ENCODE data around the gene GP9. TPM values are rescaled to one million over a fixed set of nuclear protein-coding genes. Genes with fewer than 3 reads are reported as not detected.

GP9 gene
- polyA plus RNA-seq, 2 of the 4 experiments (the other 2 are of a cell fraction), result not detected

DNA sequence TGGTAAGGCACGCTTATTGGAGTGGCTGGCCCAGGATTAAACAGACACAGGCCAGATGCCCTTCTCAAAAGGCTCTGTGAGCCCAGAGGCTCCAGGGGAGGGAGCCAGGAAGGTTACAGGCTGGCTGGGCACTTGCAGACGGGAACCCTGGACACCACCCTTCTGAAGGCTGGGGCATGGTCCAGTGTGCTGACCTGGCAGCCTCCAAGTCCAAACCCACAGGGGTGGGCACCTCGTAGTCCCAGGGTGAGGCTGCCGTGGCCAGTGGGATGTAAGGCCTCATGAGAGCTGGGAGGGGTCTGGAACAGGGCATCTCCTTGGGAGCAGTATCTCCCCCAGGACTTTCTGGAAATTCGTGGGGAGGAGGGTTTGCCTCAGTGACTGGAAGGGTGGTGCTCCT is 39.9 kb upstream of the GP9 start (continued):
- TF ChIP-seq EHF (CRISPR knock-in tag; IDR thresholded peaks at IDR 0.05), result no peak
- no peak for TF ChIP-seq JUNB (IDR thresholded peaks at IDR 0.05)
- no peak for TF ChIP-seq NPAS2 (CRISPR knock-in tag; IDR thresholded peaks at IDR 0.05; ENCODE audit: borderline replicate concordance)
- no peak for TF ChIP-seq EHMT2 (IDR thresholded peaks at IDR 0.05; ENCODE audit: low read depth)
- TF ChIP-seq, protein P1, sequence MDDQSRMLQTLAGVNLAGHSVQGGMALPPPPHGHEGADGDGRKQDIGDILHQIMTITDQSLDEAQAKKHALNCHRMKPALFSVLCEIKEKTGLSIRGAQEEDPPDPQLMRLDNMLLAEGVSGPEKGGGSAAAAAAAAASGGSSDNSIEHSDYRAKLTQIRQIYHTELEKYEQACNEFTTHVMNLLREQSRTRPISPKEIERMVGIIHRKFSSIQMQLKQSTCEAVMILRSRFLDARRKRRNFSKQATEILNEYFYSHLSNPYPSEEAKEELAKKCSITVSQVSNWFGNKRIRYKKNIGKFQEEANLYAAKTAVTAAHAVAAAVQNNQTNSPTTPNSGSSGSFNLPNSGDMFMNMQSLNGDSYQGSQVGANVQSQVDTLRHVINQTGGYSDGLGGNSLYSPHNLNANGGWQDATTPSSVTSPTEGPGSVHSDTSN (IDR thresholded peaks at IDR 0.05), result no peak

- POLR2A ChIA-PET, result no interaction called here
- no peaks in the 10 kb centered on the region for H3K9me3 ChIP-seq
- CTCF ChIA-PET, result interaction anchor here (1.1 to 1.2 kb wide), 2 partner anchors 12 to 17 kb away, joined by 3 to 4 read pairs; no protein-coding TSS in a partner anchor
- no peak overlapping the region for H3K27ac ChIP-seq
- no peak overlapping the region for H3K4me3 ChIP-seq
- WGBS (ENCODE audit: missing lambda C conversion rate), result 68% methylated on average over 6 of the region's 6 CpGs
- ATAC-seq, result no peak
- no peak for TF ChIP-seq RNF2 (IDR thresholded peaks at IDR 0.05; ENCODE audit: borderline replicate concordance, low read depth)
- TF ChIP-seq JUNB (IDR thresholded peaks at IDR 0.05), result no peak
- TF ChIP-seq MYC (IDR thresholded peaks at IDR 0.05; ENCODE audit: borderline replicate concordance, low read length), result no peak
- DNase-seq (ENCODE audit: low read depth in 1 of 2, low spot score in 1 of 2), result no peak
- peaks cover 10% of the 10 kb centered on the region for H3K4me1 ChIP-seq
- 0 out of 3 replicates have a peak overlapping the region, but pooled peaks have one; percentile 8 for H3K4me2 ChIP-seq
- no peak for FAIRE-seq
These were observed 39.4 kb upstream of the GP9 start for GRCh38 chr3:129021140-129021551.

DNA sequence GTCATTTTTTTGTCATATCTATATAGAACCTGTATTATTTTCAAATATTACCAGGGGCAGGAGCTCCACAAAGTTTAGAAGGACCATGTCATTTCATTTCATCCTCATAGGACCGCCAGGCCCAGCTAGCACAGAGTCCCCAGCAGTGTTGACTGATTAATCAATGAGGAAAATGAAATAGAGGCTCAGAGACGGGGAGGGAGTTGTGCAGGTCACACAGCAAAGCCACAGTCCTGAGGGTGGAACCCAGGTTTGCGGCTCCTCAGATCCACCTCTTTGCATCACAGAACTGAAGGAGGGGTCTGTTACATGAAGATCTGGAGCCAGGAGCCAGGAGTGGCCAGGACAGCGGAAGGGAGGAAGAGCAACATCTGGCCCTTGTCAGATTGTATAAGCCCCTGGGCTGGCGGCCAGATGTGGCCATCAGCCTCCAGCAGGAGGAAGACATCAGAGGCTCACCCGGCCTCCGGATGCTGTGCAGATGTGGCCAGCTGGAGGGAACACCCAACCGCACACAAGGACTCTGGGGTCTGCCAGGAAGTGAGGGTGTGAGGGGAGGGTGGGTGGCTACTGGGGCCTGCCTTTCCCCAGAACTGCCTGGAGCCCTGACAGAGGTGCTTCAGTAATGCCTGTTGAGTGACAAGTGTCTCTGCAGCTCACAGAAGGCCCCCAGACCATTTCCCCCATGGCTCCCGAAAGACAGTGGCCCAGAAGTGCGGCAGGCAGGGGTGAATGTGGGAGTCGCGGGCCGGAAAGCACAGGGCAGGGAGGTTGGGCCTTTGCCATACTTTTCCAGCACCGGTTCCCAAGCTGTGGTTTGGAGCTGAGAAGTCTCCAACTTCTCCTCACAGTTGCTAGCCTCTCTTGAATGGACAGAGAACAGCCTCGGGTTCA is 38.2 kb upstream of the GP9 start:
- FAIRE-seq, result no peak
- ChIA-PET POLR2A (interaction anchor here (1.2 kb wide), 1 partner anchor 227 kb away, joined by 3 read pairs; the partner anchor contains the start of gene COPG1), CTCF (interaction anchor here (0.8 to 1.1 kb wide), 2 partner anchors 20 to 31 kb away, joined by 3 to 4 read pairs; no protein-coding TSS in a partner anchor)
- no peak overlapping the region for H3K4me3 ChIP-seq
- H3K4me1 ChIP-seq, result peaks cover 6% of the 10 kb centered on the region; the same call in 2 of the 3 replicates
- no peak overlapping the region for H3K27ac ChIP-seq
- 73% methylated on average over 13 of the region's 15 CpGs for WGBS (ENCODE audit: missing lambda C conversion rate)
- no peak for TF ChIP-seq HES2 (IDR thresholded peaks at IDR 0.05)
- no peak for TF ChIP-seq EHMT2 (IDR thresholded peaks at IDR 0.05; ENCODE audit: low read depth)
- no peak for TF ChIP-seq ZFP36 (IDR thresholded peaks at IDR 0.05; ENCODE audit: borderline replicate concordance, partially characterized antibody)
- no peak for TF ChIP-seq RAD21 (conservative IDR thresholded peaks at IDR 0.05 in 1 of 2, IDR thresholded peaks at IDR 0.05 in 1 of 2)
- TF ChIP-seq, protein P2, sequence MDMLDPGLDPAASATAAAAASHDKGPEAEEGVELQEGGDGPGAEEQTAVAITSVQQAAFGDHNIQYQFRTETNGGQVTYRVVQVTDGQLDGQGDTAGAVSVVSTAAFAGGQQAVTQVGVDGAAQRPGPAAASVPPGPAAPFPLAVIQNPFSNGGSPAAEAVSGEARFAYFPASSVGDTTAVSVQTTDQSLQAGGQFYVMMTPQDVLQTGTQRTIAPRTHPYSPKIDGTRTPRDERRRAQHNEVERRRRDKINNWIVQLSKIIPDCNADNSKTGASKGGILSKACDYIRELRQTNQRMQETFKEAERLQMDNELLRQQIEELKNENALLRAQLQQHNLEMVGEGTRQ (IDR thresholded peaks at IDR 0.05), result no peak
- TF ChIP-seq ZNF302 (CRISPR knock-in tag; IDR thresholded peaks at IDR 0.05), result no peak
- no peak for TF ChIP-seq E2F6 (IDR thresholded peaks at IDR 0.05; ENCODE audit: borderline replicate concordance, low read depth)
- TF ChIP-seq HEYL (CRISPR knock-in tag; IDR thresholded peaks at IDR 0.05), result no peak
- TF ChIP-seq JUN (IDR thresholded peaks at IDR 0.05), result no peak
- no peak for TF ChIP-seq RCOR1 (IDR thresholded peaks at IDR 0.05; ENCODE audit: low read depth, low read length)
- no peak for TF ChIP-seq TP53 (CRISPR knock-in tag; IDR thresholded peaks at IDR 0.05)
- TF ChIP-seq NPAS2 (CRISPR knock-in tag; IDR thresholded peaks at IDR 0.05; ENCODE audit: borderline replicate concordance), result no peak
- TF ChIP-seq RNF2 (IDR thresholded peaks at IDR 0.05; ENCODE audit: borderline replicate concordance, low read depth), result no peak
- TF ChIP-seq, protein P3, sequence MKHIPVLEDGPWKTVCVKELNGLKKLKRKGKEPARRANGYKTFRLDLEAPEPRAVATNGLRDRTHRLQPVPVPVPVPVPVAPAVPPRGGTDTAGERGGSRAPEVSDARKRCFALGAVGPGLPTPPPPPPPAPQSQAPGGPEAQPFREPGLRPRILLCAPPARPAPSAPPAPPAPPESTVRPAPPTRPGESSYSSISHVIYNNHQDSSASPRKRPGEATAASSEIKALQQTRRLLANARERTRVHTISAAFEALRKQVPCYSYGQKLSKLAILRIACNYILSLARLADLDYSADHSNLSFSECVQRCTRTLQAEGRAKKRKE (CRISPR knock-in tag; IDR thresholded peaks at IDR 0.05; ENCODE audit: low read depth), result no peak
- TF ChIP-seq, protein P4, sequence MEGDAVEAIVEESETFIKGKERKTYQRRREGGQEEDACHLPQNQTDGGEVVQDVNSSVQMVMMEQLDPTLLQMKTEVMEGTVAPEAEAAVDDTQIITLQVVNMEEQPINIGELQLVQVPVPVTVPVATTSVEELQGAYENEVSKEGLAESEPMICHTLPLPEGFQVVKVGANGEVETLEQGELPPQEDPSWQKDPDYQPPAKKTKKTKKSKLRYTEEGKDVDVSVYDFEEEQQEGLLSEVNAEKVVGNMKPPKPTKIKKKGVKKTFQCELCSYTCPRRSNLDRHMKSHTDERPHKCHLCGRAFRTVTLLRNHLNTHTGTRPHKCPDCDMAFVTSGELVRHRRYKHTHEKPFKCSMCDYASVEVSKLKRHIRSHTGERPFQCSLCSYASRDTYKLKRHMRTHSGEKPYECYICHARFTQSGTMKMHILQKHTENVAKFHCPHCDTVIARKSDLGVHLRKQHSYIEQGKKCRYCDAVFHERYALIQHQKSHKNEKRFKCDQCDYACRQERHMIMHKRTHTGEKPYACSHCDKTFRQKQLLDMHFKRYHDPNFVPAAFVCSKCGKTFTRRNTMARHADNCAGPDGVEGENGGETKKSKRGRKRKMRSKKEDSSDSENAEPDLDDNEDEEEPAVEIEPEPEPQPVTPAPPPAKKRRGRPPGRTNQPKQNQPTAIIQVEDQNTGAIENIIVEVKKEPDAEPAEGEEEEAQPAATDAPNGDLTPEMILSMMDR (IDR thresholded peaks at IDR 0.05), result no peak
- no peak for TF ChIP-seq BHLHE40 (IDR thresholded peaks at IDR 0.05; ENCODE audit: low read depth, low read length)
- no peak overlapping the region for H3K4me2 ChIP-seq
- H3K9me3 ChIP-seq, result no peaks in the 10 kb centered on the region
- no peak for DNase-seq (ENCODE audit: low read depth in 1 of 2, low spot score in 1 of 2)
- no peak for ATAC-seq
